ENCODE data around the gene SEC61A2. TPM values are rescaled to one million over a fixed set of nuclear protein-coding genes. Genes with fewer than 3 reads are reported as not detected.

Gene SEC61A2
- total RNA-seq, 2 donors from 2014 or later = 2.9 to 13.5 TPM

DNA sequence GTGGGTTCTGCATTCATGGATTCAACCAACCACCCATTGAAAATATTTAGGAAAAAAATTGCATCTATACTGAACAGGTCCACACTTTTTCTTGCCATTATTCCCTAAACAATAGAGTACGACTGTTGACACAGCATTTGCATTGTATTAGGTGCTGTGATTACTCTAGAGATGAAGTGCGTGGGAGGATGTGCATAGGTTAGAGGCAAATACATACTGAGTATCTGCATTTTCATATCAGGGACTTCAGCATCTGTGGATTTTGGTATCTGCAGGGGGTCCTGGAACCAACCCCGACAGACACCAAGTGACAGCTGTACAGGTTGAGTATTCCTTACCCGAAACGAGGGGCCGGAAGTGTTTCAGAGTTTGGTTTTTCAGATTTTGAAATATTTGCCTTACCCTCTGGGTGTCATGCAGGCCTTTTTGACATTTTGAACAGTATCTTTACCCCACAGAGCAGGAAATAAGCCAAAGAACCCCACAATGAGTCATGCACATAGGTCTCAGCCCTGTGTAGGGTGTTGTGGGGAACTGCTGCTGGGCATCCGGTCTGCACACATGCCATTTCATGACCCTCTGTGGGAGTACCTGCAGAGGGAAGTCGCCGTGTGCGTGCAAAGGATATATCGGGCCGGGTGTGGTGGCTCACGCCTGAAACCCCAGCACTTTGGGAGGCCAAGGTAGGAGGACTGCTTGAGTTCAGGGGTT is 51.7 kb downstream of the SEC61A2 start:
- Histone ChIP-seq H3K4me1 (replicated peaks) (no peaks in the 10 kb centered on the region), H3K9me3 (no peaks in the 10 kb centered on the region), H3K36me3 (peaks cover 5 to 8% of the 10 kb centered on the region in 2 donors), H3K27me3 (replicated peaks; ENCODE audit: insufficient read depth) (no peaks in the 10 kb centered on the region), H3K4me3 (no peak overlapping the region), H3K27ac (no peak overlapping the region)
- WGBS = 85% methylated on average over 13 of the region's 13 CpGs
- DNase-seq (ENCODE audit: low spot score) = no peak
- intact Hi-C loops (cut with DNase I) = no loop called here
- TF ChIP-seq POLR2A (IDR thresholded peaks at IDR 0.05) (no peak), POLR2AphosphoS5 (IDR thresholded peaks at IDR 0.05) (no peak)
- TF ChIP-seq, protein P1, sequence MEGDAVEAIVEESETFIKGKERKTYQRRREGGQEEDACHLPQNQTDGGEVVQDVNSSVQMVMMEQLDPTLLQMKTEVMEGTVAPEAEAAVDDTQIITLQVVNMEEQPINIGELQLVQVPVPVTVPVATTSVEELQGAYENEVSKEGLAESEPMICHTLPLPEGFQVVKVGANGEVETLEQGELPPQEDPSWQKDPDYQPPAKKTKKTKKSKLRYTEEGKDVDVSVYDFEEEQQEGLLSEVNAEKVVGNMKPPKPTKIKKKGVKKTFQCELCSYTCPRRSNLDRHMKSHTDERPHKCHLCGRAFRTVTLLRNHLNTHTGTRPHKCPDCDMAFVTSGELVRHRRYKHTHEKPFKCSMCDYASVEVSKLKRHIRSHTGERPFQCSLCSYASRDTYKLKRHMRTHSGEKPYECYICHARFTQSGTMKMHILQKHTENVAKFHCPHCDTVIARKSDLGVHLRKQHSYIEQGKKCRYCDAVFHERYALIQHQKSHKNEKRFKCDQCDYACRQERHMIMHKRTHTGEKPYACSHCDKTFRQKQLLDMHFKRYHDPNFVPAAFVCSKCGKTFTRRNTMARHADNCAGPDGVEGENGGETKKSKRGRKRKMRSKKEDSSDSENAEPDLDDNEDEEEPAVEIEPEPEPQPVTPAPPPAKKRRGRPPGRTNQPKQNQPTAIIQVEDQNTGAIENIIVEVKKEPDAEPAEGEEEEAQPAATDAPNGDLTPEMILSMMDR (IDR thresholded peaks at IDR 0.05) = no peak

DNA sequence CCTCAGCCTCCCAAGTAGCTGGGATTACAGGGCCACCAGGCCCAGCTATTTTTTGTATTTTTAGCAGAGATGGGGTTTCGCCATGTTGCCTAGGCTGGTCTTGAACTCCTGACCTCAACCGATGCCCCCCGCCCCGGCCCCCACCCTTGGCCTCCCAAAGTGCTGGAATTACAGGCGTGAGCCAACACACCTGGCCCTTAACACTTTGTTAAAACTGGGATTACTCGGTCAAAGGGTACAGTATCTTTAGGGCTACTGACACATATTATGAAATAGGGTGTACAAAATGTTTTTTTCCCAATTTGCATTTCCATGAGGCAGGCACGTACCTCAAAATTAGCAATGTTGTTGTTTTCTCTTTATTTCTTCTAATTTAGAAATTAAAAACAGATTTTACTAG is 54.7 kb downstream of the SEC61A2 start:
- TF ChIP-seq, protein P1 (IDR thresholded peaks at IDR 0.05) = no peak
- TF ChIP-seq POLR2A (IDR thresholded peaks at IDR 0.05) = no peak
- WGBS = 96% methylated on average over 7 of the region's 7 CpGs
- H3K36me3 ChIP-seq = peaks cover 0 to 5% of the 10 kb centered on the region in 2 donors
- no peaks in the 10 kb centered on the region for H3K27me3 ChIP-seq (replicated peaks; ENCODE audit: insufficient read depth)
- intact Hi-C loops (cut with DNase I) = no loop called here
- no peak overlapping the region for H3K4me3 ChIP-seq
- H3K27ac ChIP-seq = no peak overlapping the region
- no peaks in the 10 kb centered on the region for H3K9me3 ChIP-seq
- H3K4me1 ChIP-seq (replicated peaks) = no peaks in the 10 kb centered on the region
- no peak for DNase-seq (ENCODE audit: low spot score)

DNA sequence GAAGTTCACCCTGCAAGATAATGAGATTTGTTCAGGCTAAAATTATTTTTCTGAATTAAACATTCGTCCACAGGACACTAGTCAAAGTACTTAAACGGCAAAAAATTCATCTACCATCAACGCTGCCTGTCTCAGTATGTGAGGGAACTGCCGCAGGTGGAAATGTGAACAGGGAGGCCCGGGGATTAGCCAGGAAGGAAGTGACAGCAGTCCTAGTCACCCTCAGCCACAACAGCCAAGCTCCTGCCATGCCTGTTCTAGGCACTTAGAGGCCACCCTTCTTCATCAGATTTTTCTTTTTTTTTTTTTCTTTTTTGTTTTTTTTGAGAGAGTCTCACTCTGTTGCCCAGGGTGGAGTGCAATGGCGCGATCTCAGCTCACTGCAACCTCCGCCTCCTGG is 56.8 kb downstream of the SEC61A2 start:
- Histone ChIP-seq H3K27ac (no peak overlapping the region), H3K36me3 (peaks cover 0 to 5% of the 10 kb centered on the region in 2 donors), H3K9me3 (no peaks in the 10 kb centered on the region), H3K4me3 (no peak overlapping the region), H3K27me3 (replicated peaks; ENCODE audit: insufficient read depth) (no peaks in the 10 kb centered on the region), H3K4me1 (replicated peaks) (no peaks in the 10 kb centered on the region)
- WGBS = 85% methylated on average over 8 of the region's 8 CpGs
- no peak for TF ChIP-seq POLR2A (IDR thresholded peaks at IDR 0.05)
- TF ChIP-seq POLR2AphosphoS5 (IDR thresholded peaks at IDR 0.05) = no peak
- TF ChIP-seq, protein P1 (IDR thresholded peaks at IDR 0.05) = no peak
- intact Hi-C loops (cut with DNase I) = no loop called here
- no peak for DNase-seq (ENCODE audit: low spot score)

DNA sequence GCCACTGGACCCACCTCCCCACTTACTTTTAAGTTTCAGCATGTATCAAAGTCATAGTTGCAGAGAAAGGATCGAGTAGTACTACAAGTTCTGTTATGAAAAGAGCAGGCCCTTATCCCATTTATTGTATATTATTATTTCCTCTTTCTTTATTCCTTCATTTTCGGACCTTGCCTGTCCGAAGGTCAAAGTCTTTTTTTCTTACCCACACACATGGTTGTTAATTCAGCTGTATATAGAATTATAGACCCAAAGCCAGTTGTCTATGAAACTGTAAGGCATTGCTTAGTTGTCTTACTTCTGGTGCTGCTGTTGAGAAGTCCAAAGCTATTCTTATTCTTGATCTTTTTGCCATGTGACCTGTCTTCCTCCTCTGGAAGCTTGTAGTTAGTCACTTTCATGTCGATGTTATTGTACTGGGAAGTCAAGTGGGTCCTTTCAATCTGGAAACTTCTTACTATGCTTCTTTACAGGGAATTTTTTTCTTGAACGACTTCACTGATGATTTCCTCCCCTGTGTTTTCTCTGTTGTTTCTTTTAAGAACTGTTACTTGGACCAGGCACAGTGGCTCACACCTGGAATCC is 57.9 kb downstream of the SEC61A2 start:
- TF ChIP-seq POLR2AphosphoS5 (IDR thresholded peaks at IDR 0.05) = no peak

DNA sequence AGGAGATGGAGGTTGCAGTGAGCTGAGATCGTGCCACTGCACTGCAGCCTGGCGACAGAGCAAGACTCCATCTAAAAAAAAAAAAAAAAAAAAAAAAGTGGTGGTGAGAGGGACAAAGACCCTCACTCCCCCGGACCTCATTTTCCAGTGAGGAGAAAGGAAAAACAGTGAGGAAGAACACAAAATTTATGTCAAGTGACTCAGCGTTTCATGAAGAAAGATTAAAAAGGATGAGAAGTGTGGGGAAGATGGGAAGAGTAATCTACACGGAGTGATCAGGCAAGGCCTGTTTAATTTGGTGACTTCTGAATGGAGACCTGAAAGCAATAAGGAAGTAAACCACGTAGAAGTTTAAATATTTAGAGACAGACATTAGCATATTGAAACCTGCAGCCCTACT is 59.2 kb downstream of the SEC61A2 start:
- peaks cover 0 to 5% of the 10 kb centered on the region in 2 donors for H3K36me3 ChIP-seq
- H3K4me1 ChIP-seq (replicated peaks) = no peaks in the 10 kb centered on the region
- H3K27ac ChIP-seq = no peak overlapping the region
- no peak overlapping the region for H3K4me3 ChIP-seq
- TF ChIP-seq, protein P1 (IDR thresholded peaks at IDR 0.05) = no peak
- TF ChIP-seq POLR2AphosphoS5 (IDR thresholded peaks at IDR 0.05) (no peak), POLR2A (IDR thresholded peaks at IDR 0.05) (no peak)
- WGBS = 84% methylated on average over 6 of the region's 6 CpGs
- no peaks in the 10 kb centered on the region for H3K27me3 ChIP-seq (replicated peaks; ENCODE audit: insufficient read depth)
- H3K9me3 ChIP-seq = no peaks in the 10 kb centered on the region
- no peak for DNase-seq (ENCODE audit: low spot score)
- intact Hi-C loops (cut with DNase I) = no loop called here

More for the DNA sequence above, 57.9 kb downstream of the SEC61A2 start:
- no peaks in the 10 kb centered on the region for H3K9me3 ChIP-seq
- peaks cover 0 to 5% of the 10 kb centered on the region in 2 donors for H3K36me3 ChIP-seq
- H3K27me3 ChIP-seq (replicated peaks; ENCODE audit: insufficient read depth) = no peaks in the 10 kb centered on the region
- WGBS = 95% methylated on average over 5 of the region's 5 CpGs
- H3K27ac ChIP-seq = no peak overlapping the region
- DNase-seq (ENCODE audit: low spot score) = no peak
- no peaks in the 10 kb centered on the region for H3K4me1 ChIP-seq (replicated peaks)
- intact Hi-C loops (cut with DNase I) = no loop called here
- H3K4me3 ChIP-seq = no peak overlapping the region
